ENCODE data around the gene PPP4R2.
"Not testable (repeated sequence)": the region's sequence is repeated elsewhere in the genome, so short reads cannot be mapped to it uniquely, and the experiment has no call there.

PPP4R2 gene

GRCh38 chr3:72997421-72997961, 880 bp downstream of the PPP4R2 start:
- POLR2A ChIA-PET = no interaction called here
- H3K4me3 ChIP-seq (ENCODE audit: low read depth, low read length) = peak overlapping the region; percentile 82
- CTCF ChIA-PET = interaction anchor here (0.6 to 2.5 kb wide), 12 partner anchors 9 to 148 kb away, joined by 3 to 10 read pairs (median 4); no protein-coding TSS in a partner anchor
- peak; percentile 42 for TF ChIP-seq CTCF (IDR thresholded peaks at IDR 0.05; ENCODE audit: insufficient read depth, low read length, missing control alignments)
- DNase-seq (ENCODE audit: low read depth, low spot score) = no peak

- DNase-seq (ENCODE audit: low read depth, low spot score) = no peak
- POLR2A ChIA-PET = no interaction called here
- no peak for TF ChIP-seq CTCF (IDR thresholded peaks at IDR 0.05; ENCODE audit: insufficient read depth, low read length, missing control alignments)
- CTCF ChIA-PET = interaction anchor here (1.0 to 2.5 kb wide), 9 partner anchors 10 to 148 kb away, joined by 3 to 10 read pairs (median 3); no protein-coding TSS in a partner anchor
- H3K4me3 ChIP-seq (ENCODE audit: low read depth, low read length) = peak overlapping the region; percentile 82
These were observed 1.9 kb downstream of the PPP4R2 start for GRCh38 chr3:72998466-72998865.

- DNase-seq (ENCODE audit: low read depth, low spot score) = no peak
- CTCF ChIA-PET = interaction anchor here (0.8 to 2.5 kb wide), 8 partner anchors 8 to 149 kb away, joined by 3 to 10 read pairs (median 4); no protein-coding TSS in a partner anchor
- H3K4me3 ChIP-seq (ENCODE audit: low read depth, low read length) = peak overlapping the region; percentile 2
- POLR2A ChIA-PET = no interaction called here
- no peak for TF ChIP-seq CTCF (IDR thresholded peaks at IDR 0.05; ENCODE audit: insufficient read depth, low read length, missing control alignments)
These were observed 3.3 kb downstream of the PPP4R2 start for GRCh38 chr3:72999951-73000350.

- POLR2A ChIA-PET; H3K4me3 ChIP-seq (ENCODE audit: low read depth, low read length); CTCF ChIA-PET; DNase-seq (ENCODE audit: low read depth, low spot score): not testable (repeated sequence)
These were observed 6.4 kb downstream of the PPP4R2 start for GRCh38 chr3:73003050-73003449.

- H3K4me3 ChIP-seq (ENCODE audit: low read depth, low read length) = no peak overlapping the region
- ChIA-PET CTCF (no interaction called here), POLR2A (no interaction called here)
- DNase-seq (ENCODE audit: low read depth, low spot score) = no peak
- TF ChIP-seq CTCF (IDR thresholded peaks at IDR 0.05; ENCODE audit: insufficient read depth, low read length, missing control alignments) = no peak
These were observed 7.7 kb downstream of the PPP4R2 start for GRCh38 chr3:73004316-73004715.

- no peak for DNase-seq (ENCODE audit: low read depth, low spot score)
- CTCF ChIA-PET = interaction anchor here (1.0 to 1.8 kb wide), 3 partner anchors 9 to 12 kb away, joined by 3 to 10 read pairs (median 3); no protein-coding TSS in a partner anchor
- no peak overlapping the region for H3K4me3 ChIP-seq (ENCODE audit: low read depth, low read length)
- POLR2A ChIA-PET = no interaction called here
- no peak for TF ChIP-seq CTCF (IDR thresholded peaks at IDR 0.05; ENCODE audit: insufficient read depth, low read length, missing control alignments)
These were observed 11.5 kb downstream of the PPP4R2 start for GRCh38 chr3:73007992-73008712.

Data from AG04449 (cell line).